PFSK-1 (cell line): ENCODE results near the gene GBP2.

Source experiments
- FOXP2 ChIP-seq: optimal IDR thresholded peaks from 2 replicates; pipeline ENCODE3; 2011; ENCODE audit warnings: borderline replicate concordance, control low read depth, inconsistent platforms; ENCODE audit not compliant: insufficient read depth; ENCODE audit errors: extremely low read length, extremely low read depth
- POLR2AphosphoS5 ChIP-seq: IDR thresholded peaks from 2 replicates; pipeline ENCODE4 v1.6.1; 2012; ENCODE audit warnings: low read depth, mild to moderate bottlenecking, control low read depth, low read length, moderate library complexity
- SIN3A ChIP-seq: IDR thresholded peaks from 2 replicates; pipeline ENCODE4 v1.6.1; 2012; ENCODE audit warnings: mild to moderate bottlenecking, low read length, moderate library complexity, borderline replicate concordance; ENCODE audit not compliant: insufficient read depth
- TAF1 ChIP-seq: IDR thresholded peaks from 2 replicates; pipeline ENCODE4 v1.6.1; 2012; ENCODE audit warnings: low read length, control low read depth, borderline replicate concordance; ENCODE audit not compliant: insufficient read depth
- TF ChIP-seq, protein P1 (sequence below), 2 experiments: IDR thresholded peaks; 2 replicates each; pipeline versions ENCODE4 v1.6.1 to v1.8.0; 2011 to 2012; ENCODE audit warnings: low read depth in 2 of 2, low read length in 2 of 2, control low read depth in 1 of 2, inconsistent platforms in 1 of 2, mild to moderate bottlenecking in 1 of 2, moderate library complexity in 1 of 2; ENCODE audit not compliant: insufficient read depth in 1 of 2

DNA sequence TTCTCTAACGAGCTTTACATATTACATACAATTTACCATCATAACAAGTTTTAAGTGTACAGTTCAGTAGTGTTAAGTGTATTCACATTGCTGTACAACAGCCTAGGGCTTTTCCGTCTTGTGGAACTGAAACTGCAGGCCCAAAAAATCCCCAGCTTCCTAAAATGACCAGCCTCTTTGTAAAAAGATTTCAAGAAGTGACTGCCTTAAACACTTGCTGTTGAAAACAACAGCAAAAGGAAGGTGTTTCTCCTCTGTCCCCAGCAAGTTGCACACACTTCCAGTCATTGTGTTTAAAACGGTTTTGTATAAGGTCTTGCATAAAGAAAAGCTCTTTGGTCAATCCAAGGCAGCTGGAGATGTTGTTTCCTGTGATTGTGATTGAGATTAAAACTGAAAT, 44.9 kb downstream of the GBP2 start:
- TF ChIP-seq TAF1 (no peak), POLR2AphosphoS5 (no peak), SIN3A (no peak), FOXP2 (no peak)
- TF ChIP-seq, protein P1, sequence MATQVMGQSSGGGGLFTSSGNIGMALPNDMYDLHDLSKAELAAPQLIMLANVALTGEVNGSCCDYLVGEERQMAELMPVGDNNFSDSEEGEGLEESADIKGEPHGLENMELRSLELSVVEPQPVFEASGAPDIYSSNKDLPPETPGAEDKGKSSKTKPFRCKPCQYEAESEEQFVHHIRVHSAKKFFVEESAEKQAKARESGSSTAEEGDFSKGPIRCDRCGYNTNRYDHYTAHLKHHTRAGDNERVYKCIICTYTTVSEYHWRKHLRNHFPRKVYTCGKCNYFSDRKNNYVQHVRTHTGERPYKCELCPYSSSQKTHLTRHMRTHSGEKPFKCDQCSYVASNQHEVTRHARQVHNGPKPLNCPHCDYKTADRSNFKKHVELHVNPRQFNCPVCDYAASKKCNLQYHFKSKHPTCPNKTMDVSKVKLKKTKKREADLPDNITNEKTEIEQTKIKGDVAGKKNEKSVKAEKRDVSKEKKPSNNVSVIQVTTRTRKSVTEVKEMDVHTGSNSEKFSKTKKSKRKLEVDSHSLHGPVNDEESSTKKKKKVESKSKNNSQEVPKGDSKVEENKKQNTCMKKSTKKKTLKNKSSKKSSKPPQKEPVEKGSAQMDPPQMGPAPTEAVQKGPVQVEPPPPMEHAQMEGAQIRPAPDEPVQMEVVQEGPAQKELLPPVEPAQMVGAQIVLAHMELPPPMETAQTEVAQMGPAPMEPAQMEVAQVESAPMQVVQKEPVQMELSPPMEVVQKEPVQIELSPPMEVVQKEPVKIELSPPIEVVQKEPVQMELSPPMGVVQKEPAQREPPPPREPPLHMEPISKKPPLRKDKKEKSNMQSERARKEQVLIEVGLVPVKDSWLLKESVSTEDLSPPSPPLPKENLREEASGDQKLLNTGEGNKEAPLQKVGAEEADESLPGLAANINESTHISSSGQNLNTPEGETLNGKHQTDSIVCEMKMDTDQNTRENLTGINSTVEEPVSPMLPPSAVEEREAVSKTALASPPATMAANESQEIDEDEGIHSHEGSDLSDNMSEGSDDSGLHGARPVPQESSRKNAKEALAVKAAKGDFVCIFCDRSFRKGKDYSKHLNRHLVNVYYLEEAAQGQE (IDR thresholded peaks at IDR 0.05; ENCODE audit: insufficient read depth in 1 of 2, low read depth in 2 of 2, low read length in 2 of 2) = no peak
